ENCODE data around the gene LCE1B. TPM values are rescaled to one million over a fixed set of nuclear protein-coding genes. Genes with fewer than 3 reads are reported as not detected.

The LCE1B gene
- total and polyA plus RNA-seq, 3 experiments from 2014 or later, result not detected

Other genes starting within 250 kb of the LCE1B start
- gene LCE3E, start 245.2 kb upstream of the LCE1B start, total RNA-seq, result not detected
- gene LCE3E, start 245.2 kb upstream of the LCE1B start, polyA plus RNA-seq, result not detected
- gene LCE3D, start 231.5 kb upstream of the LCE1B start, total RNA-seq, result not detected
- not detected for gene LCE3D, start 231.5 kb upstream of the LCE1B start, polyA plus RNA-seq
- not detected for gene LCE3C, start 211.7 kb upstream of the LCE1B start, total RNA-seq
- gene LCE3C, start 211.7 kb upstream of the LCE1B start, polyA plus RNA-seq, result not detected
- gene LCE3B, start 198.2 kb upstream of the LCE1B start, total RNA-seq, result not detected
- gene LCE3B, start 198.2 kb upstream of the LCE1B start, polyA plus RNA-seq, result not detected
- not detected for gene LCE3A, start 188.9 kb upstream of the LCE1B start, total RNA-seq
- not detected for gene LCE3A, start 188.9 kb upstream of the LCE1B start, polyA plus RNA-seq
- gene LCE2D, start 148.6 kb upstream of the LCE1B start, total RNA-seq, result not detected
- not detected for gene LCE2D, start 148.6 kb upstream of the LCE1B start, polyA plus RNA-seq
- gene LCE2C, start 136.7 kb upstream of the LCE1B start, total RNA-seq, result not detected
- not detected for gene LCE2C, start 136.7 kb upstream of the LCE1B start, polyA plus RNA-seq
- gene LCE2B, start 125.8 kb upstream of the LCE1B start, total RNA-seq, result not detected
- not detected for gene LCE2B, start 125.8 kb upstream of the LCE1B start, polyA plus RNA-seq
- not detected for gene LCE2A, start 113.6 kb upstream of the LCE1B start, total RNA-seq
- gene LCE2A, start 113.6 kb upstream of the LCE1B start, polyA plus RNA-seq, result not detected
- gene LCE4A, start 103.8 kb upstream of the LCE1B start, total RNA-seq, result not detected
- gene LCE4A, start 103.8 kb upstream of the LCE1B start, polyA plus RNA-seq, result not detected
- not detected for gene KPRP, start 53.9 kb upstream of the LCE1B start, total RNA-seq
- gene KPRP, start 53.9 kb upstream of the LCE1B start, polyA plus RNA-seq, result not detected
- gene LCE1F, start 36.8 kb upstream of the LCE1B start, total RNA-seq, result not detected
- gene LCE1F, start 36.8 kb upstream of the LCE1B start, polyA plus RNA-seq, result not detected
- gene LCE1E, start 25.7 kb upstream of the LCE1B start, total RNA-seq, result not detected
- not detected for gene LCE1E, start 25.7 kb upstream of the LCE1B start, polyA plus RNA-seq
- not detected for gene LCE1D, start 15.2 kb upstream of the LCE1B start, total RNA-seq
- not detected for gene LCE1D, start 15.2 kb upstream of the LCE1B start, polyA plus RNA-seq
- gene LCE1C, start 5.3 kb upstream of the LCE1B start, total RNA-seq, result not detected
- not detected for gene LCE1C, start 5.3 kb upstream of the LCE1B start, polyA plus RNA-seq
- not detected for gene LCE1A, start 15.5 kb downstream of the LCE1B start, total RNA-seq
- gene LCE1A, start 15.5 kb downstream of the LCE1B start, polyA plus RNA-seq, result not detected
- not detected for gene LCE6A, start 30.9 kb downstream of the LCE1B start, total RNA-seq
- not detected for gene LCE6A, start 30.9 kb downstream of the LCE1B start, polyA plus RNA-seq
- gene LCE7A, start 48.0 kb downstream of the LCE1B start, total RNA-seq, result not detected
- not detected for gene LCE7A, start 48.0 kb downstream of the LCE1B start, polyA plus RNA-seq
- gene SMCP, start 66.4 kb downstream of the LCE1B start, total RNA-seq, result not detected
- gene SMCP, start 66.4 kb downstream of the LCE1B start, polyA plus RNA-seq, result not detected
- not detected for gene IVL, start 96.6 kb downstream of the LCE1B start, total RNA-seq
- gene IVL, start 96.6 kb downstream of the LCE1B start, polyA plus RNA-seq, result not detected
- gene SPRR5, start 135.2 kb downstream of the LCE1B start, total RNA-seq, result not detected
- not detected for gene SPRR5, start 135.2 kb downstream of the LCE1B start, polyA plus RNA-seq
- not detected for gene SPRR4, start 158.7 kb downstream of the LCE1B start, total RNA-seq
- not detected for gene SPRR4, start 158.7 kb downstream of the LCE1B start, polyA plus RNA-seq
- not detected for gene SPRR1A, start 172.1 kb downstream of the LCE1B start, total RNA-seq
- gene SPRR1A, start 172.1 kb downstream of the LCE1B start, polyA plus RNA-seq, result not detected
- gene SPRR3, start 189.8 kb downstream of the LCE1B start, total RNA-seq, result not detected
- gene SPRR3, start 189.8 kb downstream of the LCE1B start, polyA plus RNA-seq, result not detected
- gene SPRR1B, start 219.2 kb downstream of the LCE1B start, total RNA-seq, result not detected
- gene SPRR1B, start 219.2 kb downstream of the LCE1B start, polyA plus RNA-seq, result not detected
- not detected for gene SPRR2D, start 229.1 kb downstream of the LCE1B start, total RNA-seq
- not detected for gene SPRR2D, start 229.1 kb downstream of the LCE1B start, polyA plus RNA-seq
- gene SPRR2A, start 245.5 kb downstream of the LCE1B start, total RNA-seq, result not detected
- not detected for gene SPRR2A, start 245.5 kb downstream of the LCE1B start, polyA plus RNA-seq